ENCODE measurements around the gene SUPT6H. TPM values are rescaled to one million over a fixed set of nuclear protein-coding genes. Genes with fewer than 3 reads are reported as not detected.

Gene SUPT6H
- polyA plus RNA-seq, 1 donor from 2014 or later, result 19.0 TPM

DNA sequence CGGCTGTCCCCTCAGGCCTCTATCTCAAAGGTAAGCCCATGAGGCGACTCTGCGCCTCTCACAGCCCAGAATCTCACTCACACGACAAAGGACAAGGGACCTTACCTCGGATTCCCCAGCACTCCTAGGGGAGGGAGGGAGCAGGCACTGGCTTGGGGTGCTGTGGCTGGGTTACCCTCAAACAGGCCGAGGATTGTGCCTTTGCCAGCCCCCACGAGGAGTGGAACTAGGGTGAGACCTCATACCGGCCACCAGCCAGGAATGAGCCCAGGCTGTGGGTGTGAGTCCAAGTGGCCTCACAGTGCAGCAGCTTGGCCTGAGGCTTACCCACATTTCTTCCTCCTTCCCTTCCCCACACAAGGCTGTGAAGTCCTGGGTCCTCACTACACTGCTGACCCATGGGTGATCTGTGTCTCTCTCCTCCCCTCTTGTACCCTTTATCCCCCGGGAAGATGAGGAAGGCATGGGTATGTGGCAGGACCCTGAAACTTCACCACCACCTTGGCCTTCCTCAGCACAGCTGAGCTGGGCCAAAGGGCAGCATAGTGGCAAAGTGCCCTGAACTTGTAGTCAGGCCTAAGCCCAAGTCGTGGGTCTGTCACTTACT is 43.8 kb downstream of the SUPT6H start:
- Histone ChIP-seq H3K36me3 (ENCODE audit: insufficient read depth, low read length) (no peaks in the 10 kb centered on the region), H3K9me3 (ENCODE audit: low read length) (no peaks in the 10 kb centered on the region), H4K20me1 (ENCODE audit: insufficient read depth) (no peaks in the 10 kb centered on the region), H2AFZ (ENCODE audit: low read depth, low read length) (no peak overlapping the region), H3K9ac (ENCODE audit: low read length) (no peak overlapping the region), H3K27me3 (ENCODE audit: insufficient read depth, low read depth, low read length) (no peaks in the 10 kb centered on the region), H3F3A (ENCODE audit: insufficient read depth, low read length, poor library complexity, severe bottlenecking) (peaks cover 3% of the 10 kb centered on the region), H3K4me3 (ENCODE audit: low read length) (no peak overlapping the region), H3K9me2 (ENCODE audit: insufficient read depth, low read length) (no peaks in the 10 kb centered on the region), H3K27ac (ENCODE audit: low read length) (no peak overlapping the region), H3K79me2 (replicated peaks; ENCODE audit: insufficient read depth, low read length) (no peaks in the 10 kb centered on the region), H3K4me2 (ENCODE audit: low read length) (no peak overlapping the region)
- TF ChIP-seq TAF1 (IDR thresholded peaks at IDR 0.05; ENCODE audit: low read depth) (no peak), POLR2AphosphoS5 (IDR thresholded peaks at IDR 0.05) (no peak), MXI1 (conservative IDR thresholded peaks at IDR 0.05; ENCODE audit: poor library complexity, severe bottlenecking) (no peak), EZH2 (IDR thresholded peaks at IDR 0.05; ENCODE audit: borderline replicate concordance, insufficient read depth, low read length, poor library complexity, severe bottlenecking) (no peak), SMC3 (conservative IDR thresholded peaks at IDR 0.05; ENCODE audit: poor library complexity) (no peak), EP300 (conservative IDR thresholded peaks at IDR 0.05; ENCODE audit: poor library complexity, severe bottlenecking) (no peak)
- TF ChIP-seq, protein P1, sequence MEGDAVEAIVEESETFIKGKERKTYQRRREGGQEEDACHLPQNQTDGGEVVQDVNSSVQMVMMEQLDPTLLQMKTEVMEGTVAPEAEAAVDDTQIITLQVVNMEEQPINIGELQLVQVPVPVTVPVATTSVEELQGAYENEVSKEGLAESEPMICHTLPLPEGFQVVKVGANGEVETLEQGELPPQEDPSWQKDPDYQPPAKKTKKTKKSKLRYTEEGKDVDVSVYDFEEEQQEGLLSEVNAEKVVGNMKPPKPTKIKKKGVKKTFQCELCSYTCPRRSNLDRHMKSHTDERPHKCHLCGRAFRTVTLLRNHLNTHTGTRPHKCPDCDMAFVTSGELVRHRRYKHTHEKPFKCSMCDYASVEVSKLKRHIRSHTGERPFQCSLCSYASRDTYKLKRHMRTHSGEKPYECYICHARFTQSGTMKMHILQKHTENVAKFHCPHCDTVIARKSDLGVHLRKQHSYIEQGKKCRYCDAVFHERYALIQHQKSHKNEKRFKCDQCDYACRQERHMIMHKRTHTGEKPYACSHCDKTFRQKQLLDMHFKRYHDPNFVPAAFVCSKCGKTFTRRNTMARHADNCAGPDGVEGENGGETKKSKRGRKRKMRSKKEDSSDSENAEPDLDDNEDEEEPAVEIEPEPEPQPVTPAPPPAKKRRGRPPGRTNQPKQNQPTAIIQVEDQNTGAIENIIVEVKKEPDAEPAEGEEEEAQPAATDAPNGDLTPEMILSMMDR (IDR thresholded peaks at IDR 0.05; ENCODE audit: poor library complexity, severe bottlenecking), result no peak
- TF ChIP-seq, protein P2, sequence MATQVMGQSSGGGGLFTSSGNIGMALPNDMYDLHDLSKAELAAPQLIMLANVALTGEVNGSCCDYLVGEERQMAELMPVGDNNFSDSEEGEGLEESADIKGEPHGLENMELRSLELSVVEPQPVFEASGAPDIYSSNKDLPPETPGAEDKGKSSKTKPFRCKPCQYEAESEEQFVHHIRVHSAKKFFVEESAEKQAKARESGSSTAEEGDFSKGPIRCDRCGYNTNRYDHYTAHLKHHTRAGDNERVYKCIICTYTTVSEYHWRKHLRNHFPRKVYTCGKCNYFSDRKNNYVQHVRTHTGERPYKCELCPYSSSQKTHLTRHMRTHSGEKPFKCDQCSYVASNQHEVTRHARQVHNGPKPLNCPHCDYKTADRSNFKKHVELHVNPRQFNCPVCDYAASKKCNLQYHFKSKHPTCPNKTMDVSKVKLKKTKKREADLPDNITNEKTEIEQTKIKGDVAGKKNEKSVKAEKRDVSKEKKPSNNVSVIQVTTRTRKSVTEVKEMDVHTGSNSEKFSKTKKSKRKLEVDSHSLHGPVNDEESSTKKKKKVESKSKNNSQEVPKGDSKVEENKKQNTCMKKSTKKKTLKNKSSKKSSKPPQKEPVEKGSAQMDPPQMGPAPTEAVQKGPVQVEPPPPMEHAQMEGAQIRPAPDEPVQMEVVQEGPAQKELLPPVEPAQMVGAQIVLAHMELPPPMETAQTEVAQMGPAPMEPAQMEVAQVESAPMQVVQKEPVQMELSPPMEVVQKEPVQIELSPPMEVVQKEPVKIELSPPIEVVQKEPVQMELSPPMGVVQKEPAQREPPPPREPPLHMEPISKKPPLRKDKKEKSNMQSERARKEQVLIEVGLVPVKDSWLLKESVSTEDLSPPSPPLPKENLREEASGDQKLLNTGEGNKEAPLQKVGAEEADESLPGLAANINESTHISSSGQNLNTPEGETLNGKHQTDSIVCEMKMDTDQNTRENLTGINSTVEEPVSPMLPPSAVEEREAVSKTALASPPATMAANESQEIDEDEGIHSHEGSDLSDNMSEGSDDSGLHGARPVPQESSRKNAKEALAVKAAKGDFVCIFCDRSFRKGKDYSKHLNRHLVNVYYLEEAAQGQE (IDR thresholded peaks at IDR 0.05; ENCODE audit: borderline replicate concordance), result no peak

DNA sequence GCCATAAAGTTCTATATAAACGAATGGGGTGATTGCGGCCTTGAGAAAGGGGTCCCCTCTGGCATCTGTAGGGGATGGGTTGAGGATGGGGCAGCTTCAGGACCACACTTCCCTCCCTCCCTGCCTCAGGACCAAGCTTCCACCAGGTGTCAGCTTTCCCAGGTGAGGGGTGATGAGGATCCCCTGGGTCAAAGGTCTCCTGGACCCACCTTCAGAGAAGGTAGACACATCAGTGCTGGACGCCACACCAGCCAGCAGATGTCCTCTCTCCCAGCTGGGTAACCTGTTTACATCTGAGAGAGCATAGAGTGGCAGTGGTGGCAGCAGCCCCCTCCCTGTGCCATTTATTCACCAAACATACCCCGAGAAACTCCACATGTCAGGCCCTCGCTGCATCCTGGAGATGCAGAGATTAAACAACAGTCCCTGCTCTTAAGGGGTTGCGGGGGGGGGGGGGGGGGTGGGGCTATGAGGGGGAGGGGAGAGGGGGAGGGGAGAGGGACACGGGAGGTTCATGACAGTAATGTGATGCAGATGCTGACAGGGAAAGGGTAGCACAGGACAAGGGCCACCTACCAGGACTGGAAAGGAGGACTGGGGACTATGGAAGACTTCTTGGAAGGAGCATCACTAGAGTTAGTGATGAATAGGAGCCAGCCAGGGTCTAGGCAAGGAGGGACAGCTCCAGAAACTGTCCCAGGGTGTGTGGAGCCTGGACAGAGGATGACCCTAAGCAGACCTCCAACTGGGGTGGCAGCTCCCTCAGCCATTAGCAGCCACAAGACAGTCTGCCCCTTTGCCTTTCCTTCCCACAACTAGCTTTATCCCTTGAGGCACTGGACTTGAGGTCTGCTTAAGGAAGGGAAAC is 44.7 kb downstream of the SUPT6H start:
- TF ChIP-seq, protein P1 (IDR thresholded peaks at IDR 0.05; ENCODE audit: poor library complexity, severe bottlenecking), result no peak
- no peak for TF ChIP-seq MXI1 (conservative IDR thresholded peaks at IDR 0.05; ENCODE audit: poor library complexity, severe bottlenecking)
- TF ChIP-seq SMC3 (conservative IDR thresholded peaks at IDR 0.05; ENCODE audit: poor library complexity), result no peak
- TF ChIP-seq RAD21 (conservative IDR thresholded peaks at IDR 0.05), result no peak
- no peak for TF ChIP-seq POLR2AphosphoS5 (IDR thresholded peaks at IDR 0.05)
- no peak for TF ChIP-seq EZH2 (IDR thresholded peaks at IDR 0.05; ENCODE audit: borderline replicate concordance, insufficient read depth, low read length, poor library complexity, severe bottlenecking)
- TF ChIP-seq, protein P2 (IDR thresholded peaks at IDR 0.05; ENCODE audit: borderline replicate concordance), result no peak
- TF ChIP-seq TAF1 (IDR thresholded peaks at IDR 0.05; ENCODE audit: low read depth), result no peak
- TF ChIP-seq EP300 (conservative IDR thresholded peaks at IDR 0.05; ENCODE audit: poor library complexity, severe bottlenecking), result no peak
- Histone ChIP-seq H4K20me1 (ENCODE audit: insufficient read depth) (no peaks in the 10 kb centered on the region), H3K79me2 (replicated peaks; ENCODE audit: insufficient read depth, low read length) (no peaks in the 10 kb centered on the region), H3K9ac (ENCODE audit: low read length) (no peak overlapping the region), H3F3A (ENCODE audit: insufficient read depth, low read length, poor library complexity, severe bottlenecking) (peaks cover 3% of the 10 kb centered on the region), H3K36me3 (ENCODE audit: insufficient read depth, low read length) (no peaks in the 10 kb centered on the region), H2AFZ (ENCODE audit: low read depth, low read length) (no peak overlapping the region), H3K27me3 (ENCODE audit: insufficient read depth, low read depth, low read length) (no peaks in the 10 kb centered on the region), H3K27ac (ENCODE audit: low read length) (no peak overlapping the region), H3K9me2 (ENCODE audit: insufficient read depth, low read length) (no peaks in the 10 kb centered on the region), H3K4me3 (ENCODE audit: low read length) (no peak overlapping the region), H3K4me2 (ENCODE audit: low read length) (no peak overlapping the region), H3K9me3 (ENCODE audit: low read length) (no peaks in the 10 kb centered on the region)
